ENCODE data around the gene TUBA1C.

Gene TUBA1C

DNA sequence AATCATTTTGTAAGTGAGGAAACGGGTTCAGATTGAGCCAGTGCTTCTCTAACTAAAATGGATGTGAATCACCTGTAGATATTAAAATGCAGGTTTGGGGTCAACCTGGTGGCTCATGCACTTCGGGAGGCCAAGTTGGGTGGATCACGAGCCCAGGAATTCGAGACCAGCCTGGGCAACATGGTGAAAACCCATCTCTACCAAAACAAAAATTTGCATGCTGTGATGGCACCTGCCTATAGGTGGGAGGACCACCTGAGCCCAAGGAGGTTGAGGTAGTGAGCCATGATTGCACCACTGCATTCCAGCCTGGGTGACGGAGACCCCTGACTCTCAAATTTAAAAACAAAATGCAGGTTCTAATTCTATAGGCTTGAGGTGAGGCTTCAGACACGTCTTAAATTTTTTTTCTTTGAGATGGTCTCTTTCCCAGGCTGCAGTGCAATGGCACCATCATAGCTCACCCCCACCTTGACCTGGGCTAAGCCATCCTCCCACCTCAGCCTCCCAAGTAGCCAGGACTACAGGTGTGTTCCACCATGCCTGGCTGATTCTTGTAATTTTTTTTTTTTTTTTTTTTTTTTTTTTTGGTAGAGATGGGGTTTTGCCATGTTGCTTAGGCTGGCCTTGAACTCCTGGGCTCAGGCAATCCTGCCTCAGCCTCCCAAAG lies 9.0 kb downstream of the TUBA1C start:
- Histone ChIP-seq H3K4me1 (ENCODE audit: low read length) (no peaks in the 10 kb centered on the region), H3K9me3 (replicated peaks; ENCODE audit: insufficient read depth, low read length) (no peaks in the 10 kb centered on the region), H3K9me2 (replicated peaks; ENCODE audit: insufficient read depth, low read length) (no peaks in the 10 kb centered on the region), H3K27me3 (replicated peaks; ENCODE audit: insufficient read depth, low read length) (no peaks in the 10 kb centered on the region), H3K79me2 (ENCODE audit: low read length) (peaks cover 8% of the 10 kb centered on the region), H3K36me3 (replicated peaks; ENCODE audit: insufficient read depth, low read length) (peaks cover 13% of the 10 kb centered on the region), H3F3A (ENCODE audit: insufficient read depth, low read length) (peaks cover 19% of the 10 kb centered on the region), H3K9ac (ENCODE audit: low read length) (no peak overlapping the region), H3K4me2 (ENCODE audit: low read depth, low read length) (no peak overlapping the region), H3K4me3 (ENCODE audit: low read length) (no peak overlapping the region), H3K27ac (ENCODE audit: low read length) (no peak overlapping the region), H4K20me1 (ENCODE audit: insufficient read depth, low read length) (peaks cover 2% of the 10 kb centered on the region; the same call in 1 of the 2 replicates), H2AFZ (ENCODE audit: low read length) (no peak overlapping the region)
- TF ChIP-seq EZH2 (optimal IDR thresholded peaks at IDR 0.05; ENCODE audit: low read depth, low read length) (no peak), CTCF (IDR thresholded peaks at IDR 0.05; ENCODE audit: low read length) (no peak), EZH2phosphoT487 (IDR thresholded peaks at IDR 0.05; ENCODE audit: low read length) (no peak)
- DNase-seq, result no peak

DNA sequence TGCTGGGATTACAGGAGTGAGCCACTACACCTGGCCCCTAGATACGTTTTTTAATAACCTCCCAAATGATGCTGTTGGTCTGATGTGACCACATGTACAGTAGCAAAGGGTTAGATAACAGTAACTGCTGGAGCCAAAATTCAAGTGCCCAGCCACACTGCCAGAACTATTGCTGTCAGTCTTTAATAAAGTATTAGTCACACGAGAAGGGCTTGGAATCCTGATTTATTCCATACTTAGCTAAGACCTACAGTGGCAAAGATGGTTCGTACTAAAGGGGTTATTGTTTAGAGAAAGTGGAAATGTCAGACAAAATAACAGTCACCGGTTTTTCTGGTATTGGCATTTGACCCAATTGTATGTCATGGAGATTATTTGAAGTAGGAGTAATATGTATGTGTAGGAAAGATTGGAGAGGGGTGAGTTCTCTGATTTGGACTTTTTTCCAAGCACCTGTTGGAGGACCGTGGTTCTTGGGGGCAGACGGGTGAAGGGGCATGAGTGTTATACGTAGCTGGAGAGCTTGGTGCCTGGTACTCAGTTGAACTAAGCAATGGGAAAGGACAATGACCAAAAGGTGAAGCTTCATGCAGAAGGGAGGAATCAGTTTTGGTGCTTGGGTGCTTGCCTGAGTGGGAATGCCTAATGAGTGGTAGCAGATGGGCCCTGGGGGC lies 9.7 kb downstream of the TUBA1C start:
- H3K27me3 ChIP-seq (replicated peaks; ENCODE audit: insufficient read depth, low read length), result no peaks in the 10 kb centered on the region
- no peak overlapping the region for H3K27ac ChIP-seq (ENCODE audit: low read length)
- H4K20me1 ChIP-seq (ENCODE audit: insufficient read depth, low read length), result no peaks in the 10 kb centered on the region
- H3K9me2 ChIP-seq (replicated peaks; ENCODE audit: insufficient read depth, low read length), result no peaks in the 10 kb centered on the region
- H3K36me3 ChIP-seq (replicated peaks; ENCODE audit: insufficient read depth, low read length), result peaks cover 13% of the 10 kb centered on the region
- H3F3A ChIP-seq (ENCODE audit: insufficient read depth, low read length), result peaks cover 18% of the 10 kb centered on the region
- no peaks in the 10 kb centered on the region for H3K4me1 ChIP-seq (ENCODE audit: low read length)
- no peak overlapping the region for H2AFZ ChIP-seq (ENCODE audit: low read length)
- no peak overlapping the region for H3K4me3 ChIP-seq (ENCODE audit: low read length)
- peaks cover 5% of the 10 kb centered on the region for H3K79me2 ChIP-seq (ENCODE audit: low read length)
- TF ChIP-seq CTCF (IDR thresholded peaks at IDR 0.05; ENCODE audit: low read length), result no peak
- TF ChIP-seq EZH2 (optimal IDR thresholded peaks at IDR 0.05; ENCODE audit: low read depth, low read length), result no peak
- no peaks in the 10 kb centered on the region for H3K9me3 ChIP-seq (replicated peaks; ENCODE audit: insufficient read depth, low read length)
- no peak for DNase-seq
- no peak overlapping the region for H3K4me2 ChIP-seq (ENCODE audit: low read depth, low read length)
- H3K9ac ChIP-seq (ENCODE audit: low read length), result no peak overlapping the region

DNA sequence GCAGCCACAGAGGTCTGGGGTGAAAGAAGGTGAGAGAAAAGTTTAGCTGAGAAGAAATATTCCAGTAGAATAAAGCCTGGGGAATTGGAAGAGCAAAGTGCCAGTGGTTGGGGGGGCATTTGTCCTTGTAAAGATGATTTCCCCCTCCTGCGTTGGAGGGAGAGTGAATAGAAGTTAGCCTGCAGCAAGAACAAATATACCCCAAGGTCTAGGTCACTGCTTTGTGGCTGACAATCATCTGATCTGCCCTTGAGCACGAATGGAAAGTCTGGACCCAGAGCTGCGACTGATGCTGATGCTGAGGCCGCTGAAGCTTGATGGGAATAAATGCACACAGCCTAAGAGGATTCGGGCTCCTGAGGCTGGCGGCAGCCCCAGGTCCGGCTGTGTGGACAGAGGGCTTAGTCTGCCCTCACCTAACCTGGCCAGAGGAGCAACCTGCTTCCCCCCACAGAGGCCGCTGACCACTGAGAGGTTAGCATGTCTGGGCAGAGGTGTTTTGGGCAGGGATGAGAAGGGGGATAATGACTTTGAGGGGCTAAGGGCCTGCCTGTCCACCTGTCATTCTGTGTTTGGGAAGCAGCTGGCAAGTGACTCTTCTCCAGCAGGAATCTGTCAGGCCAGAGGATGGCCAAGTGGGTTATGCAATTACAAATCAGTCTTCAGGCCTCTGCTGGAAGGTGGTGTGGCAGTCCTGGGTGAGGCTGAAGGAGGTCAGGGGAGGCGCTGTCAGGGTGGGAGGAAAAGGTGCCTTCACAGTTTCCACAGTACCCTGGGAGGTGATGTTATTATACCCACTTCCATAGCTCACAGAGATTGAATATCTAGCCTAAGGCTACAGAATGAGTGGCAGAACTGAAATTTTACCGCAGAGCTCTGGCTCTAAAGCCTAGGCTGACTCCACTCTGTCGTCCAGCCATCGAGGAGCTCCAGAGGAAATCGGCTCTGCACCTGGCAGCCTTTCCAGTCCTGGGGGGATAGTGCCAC lies 11.7 kb downstream of the TUBA1C start:
- no peak for DNase-seq
- no peak overlapping the region for H2AFZ ChIP-seq (ENCODE audit: low read length)

More for the DNA sequence above, 11.7 kb downstream of the TUBA1C start:
- Histone ChIP-seq H3F3A (ENCODE audit: insufficient read depth, low read length) (peaks cover 18% of the 10 kb centered on the region), H3K4me1 (ENCODE audit: low read length) (no peaks in the 10 kb centered on the region), H3K79me2 (ENCODE audit: low read length) (no peaks in the 10 kb centered on the region), H3K9ac (ENCODE audit: low read length) (no peak overlapping the region), H3K27me3 (replicated peaks; ENCODE audit: insufficient read depth, low read length) (no peaks in the 10 kb centered on the region), H3K4me3 (ENCODE audit: low read length) (no peak overlapping the region), H3K9me3 (replicated peaks; ENCODE audit: insufficient read depth, low read length) (no peaks in the 10 kb centered on the region), H3K27ac (ENCODE audit: low read length) (no peak overlapping the region), H3K36me3 (replicated peaks; ENCODE audit: insufficient read depth, low read length) (0 out of 2 replicates have a peak, but pooled peaks cover 4% of the 10 kb centered on the region), H3K9me2 (replicated peaks; ENCODE audit: insufficient read depth, low read length) (no peaks in the 10 kb centered on the region), H3K4me2 (ENCODE audit: low read depth, low read length) (no peak overlapping the region), H4K20me1 (ENCODE audit: insufficient read depth, low read length) (no peaks in the 10 kb centered on the region)
- TF ChIP-seq CTCF (IDR thresholded peaks at IDR 0.05; ENCODE audit: low read length), result no peak
- no peak for TF ChIP-seq EZH2 (optimal IDR thresholded peaks at IDR 0.05; ENCODE audit: low read depth, low read length)
- TF ChIP-seq EZH2phosphoT487 (IDR thresholded peaks at IDR 0.05; ENCODE audit: low read length), result no peak
